GM12874 (cell line): ENCODE results near the gene OBSCN.

Source experiments
- CTCF ChIP-seq: IDR thresholded peaks from 2 replicates; pipeline ENCODE4 v1.5.1; 2011; ENCODE audit warnings: low read depth, mild to moderate bottlenecking, control low read depth, low read length, moderate library complexity; ENCODE audit not compliant: insufficient read depth

The OBSCN gene

GRCh38 chr1:228265167-228265566, 57.3 kb downstream of the OBSCN start:
- TF ChIP-seq CTCF, result no peak

GRCh38 chr1:228267962-228268880, 60.4 kb downstream of the OBSCN start:
- TF ChIP-seq CTCF, result no peak

DNA sequence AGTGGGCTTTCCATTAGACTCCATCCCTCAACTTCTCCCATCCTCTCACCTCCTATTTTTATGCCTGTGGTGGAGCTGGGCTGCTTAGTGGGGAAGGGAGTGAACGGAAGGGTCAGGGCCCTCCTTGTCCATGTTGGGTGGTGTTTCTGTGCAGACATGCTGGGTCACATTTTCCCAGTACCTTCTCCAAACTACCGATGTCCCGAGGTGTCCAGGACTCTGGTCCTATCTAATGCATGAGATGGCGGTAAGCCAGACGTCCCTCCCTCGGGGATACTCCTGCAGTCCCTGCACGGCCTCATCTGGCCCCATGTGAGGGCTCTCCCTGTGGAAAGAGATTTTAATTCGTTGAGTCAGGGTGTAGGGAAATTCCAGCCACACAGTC, 61.0 kb downstream of the OBSCN start:
- TF ChIP-seq CTCF, result no peak

GRCh38 chr1:228270032-228270431, 62.2 kb downstream of the OBSCN start:
- TF ChIP-seq CTCF, result no peak

- TF ChIP-seq CTCF, result no peak
Observed at GRCh38 chr1:228271701-228272251, 63.9 kb downstream of the OBSCN start.

- no peak for TF ChIP-seq CTCF
Observed at GRCh38 chr1:228272331-228272791, 64.5 kb downstream of the OBSCN start.

- TF ChIP-seq CTCF, result no peak
Observed at GRCh38 chr1:228272831-228273571, 65.2 kb downstream of the OBSCN start.
